ENCODE measurements around the gene FFAR3.

Gene FFAR3

DNA sequence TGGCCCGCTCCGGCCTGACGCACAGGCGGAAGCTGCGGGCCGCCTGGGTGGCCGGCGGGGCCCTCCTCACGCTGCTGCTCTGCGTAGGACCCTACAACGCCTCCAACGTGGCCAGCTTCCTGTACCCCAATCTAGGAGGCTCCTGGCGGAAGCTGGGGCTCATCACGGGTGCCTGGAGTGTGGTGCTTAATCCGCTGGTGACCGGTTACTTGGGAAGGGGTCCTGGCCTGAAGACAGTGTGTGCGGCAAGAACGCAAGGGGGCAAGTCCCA, 6.1 kb upstream of the FFAR3 start:
- no peaks in the 10 kb centered on the region for H3K27me3 ChIP-seq (ENCODE audit: insufficient read depth, poor library complexity, severe bottlenecking)
- TF ChIP-seq POLR2AphosphoS5 (IDR thresholded peaks at IDR 0.05; ENCODE audit: low read depth) (no peak), GABPA (IDR thresholded peaks at IDR 0.05; ENCODE audit: low read depth) (no peak), SPI1 (IDR thresholded peaks at IDR 0.05; ENCODE audit: borderline replicate concordance, low read depth) (no peak)
- TF ChIP-seq, protein P1, sequence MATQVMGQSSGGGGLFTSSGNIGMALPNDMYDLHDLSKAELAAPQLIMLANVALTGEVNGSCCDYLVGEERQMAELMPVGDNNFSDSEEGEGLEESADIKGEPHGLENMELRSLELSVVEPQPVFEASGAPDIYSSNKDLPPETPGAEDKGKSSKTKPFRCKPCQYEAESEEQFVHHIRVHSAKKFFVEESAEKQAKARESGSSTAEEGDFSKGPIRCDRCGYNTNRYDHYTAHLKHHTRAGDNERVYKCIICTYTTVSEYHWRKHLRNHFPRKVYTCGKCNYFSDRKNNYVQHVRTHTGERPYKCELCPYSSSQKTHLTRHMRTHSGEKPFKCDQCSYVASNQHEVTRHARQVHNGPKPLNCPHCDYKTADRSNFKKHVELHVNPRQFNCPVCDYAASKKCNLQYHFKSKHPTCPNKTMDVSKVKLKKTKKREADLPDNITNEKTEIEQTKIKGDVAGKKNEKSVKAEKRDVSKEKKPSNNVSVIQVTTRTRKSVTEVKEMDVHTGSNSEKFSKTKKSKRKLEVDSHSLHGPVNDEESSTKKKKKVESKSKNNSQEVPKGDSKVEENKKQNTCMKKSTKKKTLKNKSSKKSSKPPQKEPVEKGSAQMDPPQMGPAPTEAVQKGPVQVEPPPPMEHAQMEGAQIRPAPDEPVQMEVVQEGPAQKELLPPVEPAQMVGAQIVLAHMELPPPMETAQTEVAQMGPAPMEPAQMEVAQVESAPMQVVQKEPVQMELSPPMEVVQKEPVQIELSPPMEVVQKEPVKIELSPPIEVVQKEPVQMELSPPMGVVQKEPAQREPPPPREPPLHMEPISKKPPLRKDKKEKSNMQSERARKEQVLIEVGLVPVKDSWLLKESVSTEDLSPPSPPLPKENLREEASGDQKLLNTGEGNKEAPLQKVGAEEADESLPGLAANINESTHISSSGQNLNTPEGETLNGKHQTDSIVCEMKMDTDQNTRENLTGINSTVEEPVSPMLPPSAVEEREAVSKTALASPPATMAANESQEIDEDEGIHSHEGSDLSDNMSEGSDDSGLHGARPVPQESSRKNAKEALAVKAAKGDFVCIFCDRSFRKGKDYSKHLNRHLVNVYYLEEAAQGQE (IDR thresholded peaks at IDR 0.05; ENCODE audit: insufficient replicate concordance, low read depth) = no peak
- TF ChIP-seq, protein P2, sequence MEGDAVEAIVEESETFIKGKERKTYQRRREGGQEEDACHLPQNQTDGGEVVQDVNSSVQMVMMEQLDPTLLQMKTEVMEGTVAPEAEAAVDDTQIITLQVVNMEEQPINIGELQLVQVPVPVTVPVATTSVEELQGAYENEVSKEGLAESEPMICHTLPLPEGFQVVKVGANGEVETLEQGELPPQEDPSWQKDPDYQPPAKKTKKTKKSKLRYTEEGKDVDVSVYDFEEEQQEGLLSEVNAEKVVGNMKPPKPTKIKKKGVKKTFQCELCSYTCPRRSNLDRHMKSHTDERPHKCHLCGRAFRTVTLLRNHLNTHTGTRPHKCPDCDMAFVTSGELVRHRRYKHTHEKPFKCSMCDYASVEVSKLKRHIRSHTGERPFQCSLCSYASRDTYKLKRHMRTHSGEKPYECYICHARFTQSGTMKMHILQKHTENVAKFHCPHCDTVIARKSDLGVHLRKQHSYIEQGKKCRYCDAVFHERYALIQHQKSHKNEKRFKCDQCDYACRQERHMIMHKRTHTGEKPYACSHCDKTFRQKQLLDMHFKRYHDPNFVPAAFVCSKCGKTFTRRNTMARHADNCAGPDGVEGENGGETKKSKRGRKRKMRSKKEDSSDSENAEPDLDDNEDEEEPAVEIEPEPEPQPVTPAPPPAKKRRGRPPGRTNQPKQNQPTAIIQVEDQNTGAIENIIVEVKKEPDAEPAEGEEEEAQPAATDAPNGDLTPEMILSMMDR (IDR thresholded peaks at IDR 0.05; ENCODE audit: insufficient read depth, low read length) = no peak
- no peak overlapping the region for H3K27ac ChIP-seq (replicated peaks)
- DNase-seq (ENCODE audit: low read depth in 1 of 2, low spot score in 1 of 2) = no peak
- H3K4me3 ChIP-seq (replicated peaks; ENCODE audit: insufficient read depth, low read length) = no peak overlapping the region

DNA sequence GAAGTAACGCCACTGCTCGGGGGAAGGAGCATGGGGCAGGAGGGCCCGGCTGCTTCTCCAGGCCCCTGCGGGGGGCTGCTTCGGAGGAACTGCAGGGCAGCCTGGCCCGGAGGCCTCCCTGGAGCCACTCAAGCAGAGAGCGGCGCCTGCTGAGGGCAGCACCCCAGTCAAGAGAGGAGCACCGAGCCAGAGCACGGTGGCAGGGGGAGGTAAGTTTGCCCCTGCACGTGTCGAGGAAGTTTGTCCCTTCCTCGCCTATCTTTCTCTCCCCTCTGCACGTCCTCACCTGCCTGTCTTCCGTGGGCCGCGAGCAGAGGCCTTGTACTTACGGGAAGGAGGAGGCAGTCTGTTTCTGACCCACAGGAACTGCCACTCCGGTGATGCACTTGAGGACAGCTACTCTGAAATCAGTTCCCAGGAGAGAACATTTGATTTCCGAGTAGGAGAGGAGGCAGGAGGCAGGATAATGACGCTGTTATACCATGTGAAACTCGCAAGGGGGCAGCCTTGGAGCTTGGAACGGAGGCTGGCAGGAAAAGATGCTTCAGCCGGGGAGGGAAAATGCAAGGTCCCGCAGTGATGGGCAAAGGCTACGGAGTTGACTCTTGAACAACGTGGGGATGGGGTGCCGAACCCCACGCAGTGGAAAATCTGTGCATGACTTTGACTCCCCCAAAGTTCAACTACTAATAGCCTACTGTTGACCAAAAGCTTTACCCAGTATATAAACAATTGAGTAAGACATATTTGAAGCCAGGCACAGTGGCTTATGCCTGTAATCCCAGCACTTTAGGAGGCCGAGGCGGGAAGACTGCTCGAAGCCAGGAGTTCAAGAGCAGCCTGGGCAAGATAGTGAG, 5.6 kb upstream of the FFAR3 start:
- TF ChIP-seq, protein P2 (IDR thresholded peaks at IDR 0.05; ENCODE audit: insufficient read depth, low read length) = peak; percentile 74
- TF ChIP-seq POLR2AphosphoS5 (IDR thresholded peaks at IDR 0.05; ENCODE audit: low read depth) = no peak
- peak in 1 of 2 experiments; percentile 72 for DNase-seq (ENCODE audit: low read depth in 1 of 2, low spot score in 1 of 2)
- H3K27ac ChIP-seq (replicated peaks) = no peak overlapping the region
- no peaks in the 10 kb centered on the region for H3K27me3 ChIP-seq (ENCODE audit: insufficient read depth, poor library complexity, severe bottlenecking)
- no peak overlapping the region for H3K4me3 ChIP-seq (replicated peaks; ENCODE audit: insufficient read depth, low read length)

- no peaks in the 10 kb centered on the region for H3K27me3 ChIP-seq (ENCODE audit: insufficient read depth, poor library complexity, severe bottlenecking)
- peak in 1 of 2 experiments; percentile 3 for DNase-seq (ENCODE audit: low read depth in 1 of 2, low spot score in 1 of 2)
These were observed 4.6 kb upstream of the FFAR3 start for GRCh38 chr19:35353635-35354034.

More at GRCh38 chr19:35353635-35354034, 4.6 kb upstream of the FFAR3 start:
- no peak overlapping the region for H3K27ac ChIP-seq (replicated peaks)
- TF ChIP-seq POLR2AphosphoS5 (IDR thresholded peaks at IDR 0.05; ENCODE audit: low read depth) = no peak
- TF ChIP-seq, protein P2 (IDR thresholded peaks at IDR 0.05; ENCODE audit: insufficient read depth, low read length) = no peak
- no peak for TF ChIP-seq GABPA (IDR thresholded peaks at IDR 0.05; ENCODE audit: low read depth)
- no peak for TF ChIP-seq SPI1 (IDR thresholded peaks at IDR 0.05; ENCODE audit: borderline replicate concordance, low read depth)
- TF ChIP-seq, protein P1 (IDR thresholded peaks at IDR 0.05; ENCODE audit: insufficient replicate concordance, low read depth) = no peak
- H3K4me3 ChIP-seq (replicated peaks; ENCODE audit: insufficient read depth, low read length) = no peak overlapping the region
